Neural cell (in vitro differentiated cells): Measurements from ENCODE around the gene CCDC83. TPM values are rescaled to one million over a fixed set of nuclear protein-coding genes. Genes with fewer than 3 reads are reported as not detected.

Experiments
- H2AFZ ChIP-seq: fragments of 200-600, 300-800 bp; sonication (generic), shearing (Covaris generic); 2 replicates; pipeline ENCODE4 v1.6.0; 2014; ENCODE audit warnings: low read depth, mild to moderate bottlenecking, antibody characterized with exemption, low read length, moderate library complexity
- H3F3A ChIP-seq: fragments of 200-600 bp; shearing (Covaris generic); 2 replicates; pipeline ENCODE4 v1.6.1; 2016; ENCODE audit warnings: mild to moderate bottlenecking, moderate library complexity, mixed read lengths, antibody characterized with exemption, low read length; ENCODE audit not compliant: insufficient read depth, poor library complexity, severe bottlenecking
- H3K27ac ChIP-seq: fragments of 200-600, 300-800 bp; sonication (generic), shearing (Covaris generic); 2 replicates; pipeline ENCODE4 v1.5.1; 2014; ENCODE audit warnings: mild to moderate bottlenecking, low read length, moderate library complexity
- H3K27me3 ChIP-seq: fragments of 300-800, 200-600 bp; sonication (generic), shearing (Covaris generic); 2 replicates; pipeline ENCODE4 v1.6.0; 2014; ENCODE audit warnings: mild to moderate bottlenecking, low read depth, low read length, moderate library complexity; ENCODE audit not compliant: insufficient read depth
- H3K36me3 ChIP-seq: fragments of 300-800, 200-600 bp; sonication (generic), shearing (Covaris generic); 2 replicates; pipeline ENCODE4 v1.5.1; 2014; ENCODE audit warnings: mild to moderate bottlenecking, antibody characterized with exemption, low read length, moderate library complexity; ENCODE audit not compliant: insufficient read depth
- H3K4me2 ChIP-seq: fragments of 300-800, 200-600 bp; sonication (generic), shearing (Covaris generic); 2 replicates; pipeline ENCODE4 v1.6.0; 2014; ENCODE audit warnings: mild to moderate bottlenecking, low read length
- H3K4me3 ChIP-seq: fragments of 300-800, 200-600 bp; sonication (generic), shearing (Covaris generic); 2 replicates; pipeline ENCODE4 v1.5.1; 2014; ENCODE audit warnings: mild to moderate bottlenecking, low read length, moderate library complexity
- H3K79me2 ChIP-seq: fragments of 200-600 bp; shearing (Covaris generic); replicated peaks from 2 replicates; pipeline ENCODE4 v1.6.0; 2014; ENCODE audit warnings: mild to moderate bottlenecking, low read length, moderate library complexity; ENCODE audit not compliant: insufficient read depth
- H3K9ac ChIP-seq: fragments of 300-800, 200-600 bp; sonication (generic), shearing (Covaris generic); 2 replicates; pipeline ENCODE4 v1.6.1; 2016; ENCODE audit warnings: mild to moderate bottlenecking, low read length, mixed read lengths
- H3K9me2 ChIP-seq: fragments of 200-600 bp; shearing (Covaris generic); 2 replicates; pipeline ENCODE4 v1.6.1; 2016; ENCODE audit warnings: mild to moderate bottlenecking, low read length, mixed read lengths; ENCODE audit not compliant: insufficient read depth
- H3K9me3 ChIP-seq: fragments of 200-600, 300-800 bp; sonication (generic), shearing (Covaris generic); 2 replicates; pipeline ENCODE4 v1.6.1; 2016; ENCODE audit warnings: mild to moderate bottlenecking, mixed run types, low read length, moderate library complexity, mixed read lengths
- H4K20me1 ChIP-seq: fragments of 200-600 bp; shearing (Covaris generic); 2 replicates; pipeline ENCODE4 v1.6.1; 2016; ENCODE audit warnings: mild to moderate bottlenecking, mixed run types; ENCODE audit not compliant: insufficient read depth
- EP300 ChIP-seq: fragments of 450-650 bp; conservative IDR thresholded peaks from 2 replicates; pipeline ENCODE4 v1.6.1; 2014; ENCODE audit warnings: antibody characterized with exemption, mild to moderate bottlenecking, moderate library complexity; ENCODE audit not compliant: poor library complexity, severe bottlenecking
- EZH2 ChIP-seq: fragments of 200-600, 300-800 bp; shearing (Covaris generic), sonication (generic); IDR thresholded peaks from 2 replicates; pipeline ENCODE4 v1.6.1; 2014; ENCODE audit warnings: antibody characterized with exemption, low read length, borderline replicate concordance, mild to moderate bottlenecking; ENCODE audit not compliant: insufficient read depth, poor library complexity, severe bottlenecking
- MXI1 ChIP-seq: fragments of 450-650 bp; conservative IDR thresholded peaks from 2 replicates; pipeline ENCODE4 v1.6.1; 2014; ENCODE audit warnings: antibody characterized with exemption, mild to moderate bottlenecking; ENCODE audit not compliant: poor library complexity, severe bottlenecking
- POLR2AphosphoS5 ChIP-seq: IDR thresholded peaks from 2 replicates; pipeline ENCODE4 v1.6.1; 2012
- RAD21 ChIP-seq: fragments of 450-650 bp; conservative IDR thresholded peaks from 2 replicates; pipeline ENCODE4 v1.6.1; 2014; ENCODE audit warnings: antibody characterized with exemption, mild to moderate bottlenecking, moderate library complexity
- SMC3 ChIP-seq: fragments of 450-650 bp; conservative IDR thresholded peaks from 2 replicates; pipeline ENCODE4 v1.6.1; 2014; ENCODE audit warnings: antibody characterized with exemption, mild to moderate bottlenecking, moderate library complexity; ENCODE audit not compliant: poor library complexity
- TAF1 ChIP-seq: IDR thresholded peaks from 2 replicates; pipeline ENCODE4 v1.6.1; 2012; ENCODE audit warnings: low read depth
- polyA plus RNA-seq: library from polyadenylated mRNA; depleted of rRNA; stranded (reverse); fragments of >200 nt; gene quantifications from 2 replicates; pipeline ENCODE4 v1.2.3, GENCODE V29; 2014
- TF ChIP-seq, protein P1 (sequence below): fragments of 450-650 bp; IDR thresholded peaks from 2 replicates; pipeline ENCODE4 v1.5.1; 2014; ENCODE audit warnings: antibody characterized with exemption, mild to moderate bottlenecking, moderate library complexity; ENCODE audit not compliant: poor library complexity, severe bottlenecking
- TF ChIP-seq, protein P2 (sequence below): IDR thresholded peaks from 2 replicates; pipeline ENCODE4 v1.6.1; 2012; ENCODE audit warnings: borderline replicate concordance

Gene CCDC83
- polyA plus RNA-seq, 1 donor from 2014 or later = not detected

GRCh38 chr11:85903811-85904210, 48.6 kb downstream of the CCDC83 start:
- H3K4me3 ChIP-seq = no peak overlapping the region
- H3K9me2 ChIP-seq = no peaks in the 10 kb centered on the region
- H3K27me3 ChIP-seq = no peaks in the 10 kb centered on the region
- H3K79me2 ChIP-seq = no peaks in the 10 kb centered on the region
- H3K27ac ChIP-seq = no peak overlapping the region
- H3K9me3 ChIP-seq = no peaks in the 10 kb centered on the region
- H3K36me3 ChIP-seq = no peaks in the 10 kb centered on the region
- TF ChIP-seq, protein P1, sequence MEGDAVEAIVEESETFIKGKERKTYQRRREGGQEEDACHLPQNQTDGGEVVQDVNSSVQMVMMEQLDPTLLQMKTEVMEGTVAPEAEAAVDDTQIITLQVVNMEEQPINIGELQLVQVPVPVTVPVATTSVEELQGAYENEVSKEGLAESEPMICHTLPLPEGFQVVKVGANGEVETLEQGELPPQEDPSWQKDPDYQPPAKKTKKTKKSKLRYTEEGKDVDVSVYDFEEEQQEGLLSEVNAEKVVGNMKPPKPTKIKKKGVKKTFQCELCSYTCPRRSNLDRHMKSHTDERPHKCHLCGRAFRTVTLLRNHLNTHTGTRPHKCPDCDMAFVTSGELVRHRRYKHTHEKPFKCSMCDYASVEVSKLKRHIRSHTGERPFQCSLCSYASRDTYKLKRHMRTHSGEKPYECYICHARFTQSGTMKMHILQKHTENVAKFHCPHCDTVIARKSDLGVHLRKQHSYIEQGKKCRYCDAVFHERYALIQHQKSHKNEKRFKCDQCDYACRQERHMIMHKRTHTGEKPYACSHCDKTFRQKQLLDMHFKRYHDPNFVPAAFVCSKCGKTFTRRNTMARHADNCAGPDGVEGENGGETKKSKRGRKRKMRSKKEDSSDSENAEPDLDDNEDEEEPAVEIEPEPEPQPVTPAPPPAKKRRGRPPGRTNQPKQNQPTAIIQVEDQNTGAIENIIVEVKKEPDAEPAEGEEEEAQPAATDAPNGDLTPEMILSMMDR = no peak
- TF ChIP-seq EZH2 = no peak
- no peak for TF ChIP-seq SMC3
- no peak for TF ChIP-seq MXI1
- H3K9ac ChIP-seq = no peak overlapping the region
- no peak overlapping the region for H2AFZ ChIP-seq
- H3F3A ChIP-seq = no peaks in the 10 kb centered on the region
- H3K4me2 ChIP-seq = no peak overlapping the region
- no peaks in the 10 kb centered on the region for H4K20me1 ChIP-seq

DNA sequence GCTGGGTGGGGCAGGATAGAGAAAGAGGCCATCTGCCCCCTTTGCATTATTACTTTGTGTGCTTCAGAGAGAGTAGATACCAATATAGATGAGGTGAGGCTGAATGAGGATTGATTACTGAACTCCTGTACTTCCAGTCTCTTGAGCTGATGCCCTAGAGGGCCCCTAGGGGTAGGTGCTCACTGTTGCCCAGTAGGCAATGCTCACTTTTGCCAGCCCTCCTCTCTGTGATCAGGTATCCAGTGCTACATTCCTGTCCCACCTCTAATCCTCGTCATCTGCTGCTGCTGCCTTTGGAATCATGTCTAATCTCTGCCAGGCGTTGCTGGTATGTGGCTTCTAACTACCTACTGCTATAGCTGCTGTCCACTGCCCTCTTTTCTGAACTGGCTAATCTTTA, 57.2 kb downstream of the CCDC83 start:
- TF ChIP-seq EP300 (no peak), POLR2AphosphoS5 (no peak), RAD21 (no peak), SMC3 (no peak), MXI1 (no peak), TAF1 (no peak), EZH2 (no peak)
- TF ChIP-seq, protein P2, sequence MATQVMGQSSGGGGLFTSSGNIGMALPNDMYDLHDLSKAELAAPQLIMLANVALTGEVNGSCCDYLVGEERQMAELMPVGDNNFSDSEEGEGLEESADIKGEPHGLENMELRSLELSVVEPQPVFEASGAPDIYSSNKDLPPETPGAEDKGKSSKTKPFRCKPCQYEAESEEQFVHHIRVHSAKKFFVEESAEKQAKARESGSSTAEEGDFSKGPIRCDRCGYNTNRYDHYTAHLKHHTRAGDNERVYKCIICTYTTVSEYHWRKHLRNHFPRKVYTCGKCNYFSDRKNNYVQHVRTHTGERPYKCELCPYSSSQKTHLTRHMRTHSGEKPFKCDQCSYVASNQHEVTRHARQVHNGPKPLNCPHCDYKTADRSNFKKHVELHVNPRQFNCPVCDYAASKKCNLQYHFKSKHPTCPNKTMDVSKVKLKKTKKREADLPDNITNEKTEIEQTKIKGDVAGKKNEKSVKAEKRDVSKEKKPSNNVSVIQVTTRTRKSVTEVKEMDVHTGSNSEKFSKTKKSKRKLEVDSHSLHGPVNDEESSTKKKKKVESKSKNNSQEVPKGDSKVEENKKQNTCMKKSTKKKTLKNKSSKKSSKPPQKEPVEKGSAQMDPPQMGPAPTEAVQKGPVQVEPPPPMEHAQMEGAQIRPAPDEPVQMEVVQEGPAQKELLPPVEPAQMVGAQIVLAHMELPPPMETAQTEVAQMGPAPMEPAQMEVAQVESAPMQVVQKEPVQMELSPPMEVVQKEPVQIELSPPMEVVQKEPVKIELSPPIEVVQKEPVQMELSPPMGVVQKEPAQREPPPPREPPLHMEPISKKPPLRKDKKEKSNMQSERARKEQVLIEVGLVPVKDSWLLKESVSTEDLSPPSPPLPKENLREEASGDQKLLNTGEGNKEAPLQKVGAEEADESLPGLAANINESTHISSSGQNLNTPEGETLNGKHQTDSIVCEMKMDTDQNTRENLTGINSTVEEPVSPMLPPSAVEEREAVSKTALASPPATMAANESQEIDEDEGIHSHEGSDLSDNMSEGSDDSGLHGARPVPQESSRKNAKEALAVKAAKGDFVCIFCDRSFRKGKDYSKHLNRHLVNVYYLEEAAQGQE = no peak
- TF ChIP-seq, protein P1 = no peak
- H3K4me3 ChIP-seq = no peak overlapping the region
- H2AFZ ChIP-seq = no peak overlapping the region
- no peaks in the 10 kb centered on the region for H3F3A ChIP-seq
- no peak overlapping the region for H3K27ac ChIP-seq
- H3K79me2 ChIP-seq = no peaks in the 10 kb centered on the region
- no peak overlapping the region for H3K4me2 ChIP-seq
- H3K9me3 ChIP-seq = no peaks in the 10 kb centered on the region
- H3K36me3 ChIP-seq = no peaks in the 10 kb centered on the region
- H3K9ac ChIP-seq = no peak overlapping the region
- H3K9me2 ChIP-seq = no peaks in the 10 kb centered on the region
- no peaks in the 10 kb centered on the region for H4K20me1 ChIP-seq
- H3K27me3 ChIP-seq = no peaks in the 10 kb centered on the region
